ENCODE results near the gene ITIH3.

The ITIH3 gene

GRCh38 chr3:52845157-52845556 is 50.6 kb downstream of the ITIH3 start:
- no peak for TF ChIP-seq POLR2A (IDR thresholded peaks at IDR 0.05; ENCODE audit: low read length)
- no peak for TF ChIP-seq GATA1 (IDR thresholded peaks at IDR 0.05; ENCODE audit: low read depth, low read length)

GRCh38 chr3:52845691-52846431 is 51.3 kb downstream of the ITIH3 start:
- DNase-seq, result peak in 1 of 2 experiments; percentile 38
- TF ChIP-seq GATA1 (IDR thresholded peaks at IDR 0.05; ENCODE audit: low read depth, low read length) (no peak), POLR2A (IDR thresholded peaks at IDR 0.05; ENCODE audit: low read length) (no peak)

More at GRCh38 chr3:52845157-52845556, 50.6 kb downstream of the ITIH3 start:
- no peak for DNase-seq

- DNase-seq, result no peak
- no peak for TF ChIP-seq POLR2A (IDR thresholded peaks at IDR 0.05; ENCODE audit: low read length)
- TF ChIP-seq GATA1 (IDR thresholded peaks at IDR 0.05; ENCODE audit: low read depth, low read length), result no peak
These were observed 51.9 kb downstream of the ITIH3 start for GRCh38 chr3:52846432-52846965.

GRCh38 chr3:52847241-52847640 is 52.6 kb downstream of the ITIH3 start:
- DNase-seq, result no peak
- no peak for TF ChIP-seq GATA1 (IDR thresholded peaks at IDR 0.05; ENCODE audit: low read depth, low read length)
- TF ChIP-seq POLR2A (IDR thresholded peaks at IDR 0.05; ENCODE audit: low read length), result no peak

- no peak for TF ChIP-seq GATA1 (IDR thresholded peaks at IDR 0.05; ENCODE audit: low read depth, low read length)
- TF ChIP-seq POLR2A (IDR thresholded peaks at IDR 0.05; ENCODE audit: low read length), result no peak
- DNase-seq, result no peak
These were observed 53.1 kb downstream of the ITIH3 start for GRCh38 chr3:52847726-52848125.

GRCh38 chr3:52848617-52849016 is 54.0 kb downstream of the ITIH3 start:
- TF ChIP-seq GATA1 (IDR thresholded peaks at IDR 0.05; ENCODE audit: low read depth, low read length) (no peak), POLR2A (IDR thresholded peaks at IDR 0.05; ENCODE audit: low read length) (no peak)
- DNase-seq, result peak in 1 of 2 experiments; percentile 56

GRCh38 chr3:52849656-52850055 is 55.1 kb downstream of the ITIH3 start:
- no peak for DNase-seq
- TF ChIP-seq GATA1 (IDR thresholded peaks at IDR 0.05; ENCODE audit: low read depth, low read length), result no peak
- TF ChIP-seq POLR2A (IDR thresholded peaks at IDR 0.05; ENCODE audit: low read length), result no peak

DNA sequence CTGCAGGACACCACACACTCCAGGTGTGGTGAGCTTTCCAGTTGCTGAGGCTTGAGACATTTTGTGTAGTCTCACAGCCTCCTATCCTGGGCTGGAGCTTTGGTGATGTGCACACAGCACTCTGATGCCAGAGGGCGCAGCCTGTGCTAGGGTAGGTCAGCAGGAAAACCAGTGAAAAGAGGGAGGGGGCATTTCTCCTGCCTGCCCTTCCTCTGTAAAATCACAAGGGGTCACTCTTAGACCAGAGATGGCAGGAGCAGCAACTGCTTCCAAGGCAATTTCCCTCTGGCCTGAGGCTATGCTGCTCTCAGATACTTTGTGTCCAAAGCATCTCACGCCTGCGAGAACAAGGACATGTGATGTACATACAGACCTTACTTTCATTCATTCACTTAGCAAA is 56.8 kb downstream of the ITIH3 start:
- TF ChIP-seq GATA1 (IDR thresholded peaks at IDR 0.05; ENCODE audit: low read depth, low read length), result no peak
- no peak for TF ChIP-seq POLR2A (IDR thresholded peaks at IDR 0.05; ENCODE audit: low read length)
- DNase-seq, result peak; percentile 66 to 74

GRCh38 chr3:52852419-52852818 is 57.8 kb downstream of the ITIH3 start:
- no peak for DNase-seq
- TF ChIP-seq GATA1 (IDR thresholded peaks at IDR 0.05; ENCODE audit: low read depth, low read length) (no peak), POLR2A (IDR thresholded peaks at IDR 0.05; ENCODE audit: low read length) (no peak)

DNA sequence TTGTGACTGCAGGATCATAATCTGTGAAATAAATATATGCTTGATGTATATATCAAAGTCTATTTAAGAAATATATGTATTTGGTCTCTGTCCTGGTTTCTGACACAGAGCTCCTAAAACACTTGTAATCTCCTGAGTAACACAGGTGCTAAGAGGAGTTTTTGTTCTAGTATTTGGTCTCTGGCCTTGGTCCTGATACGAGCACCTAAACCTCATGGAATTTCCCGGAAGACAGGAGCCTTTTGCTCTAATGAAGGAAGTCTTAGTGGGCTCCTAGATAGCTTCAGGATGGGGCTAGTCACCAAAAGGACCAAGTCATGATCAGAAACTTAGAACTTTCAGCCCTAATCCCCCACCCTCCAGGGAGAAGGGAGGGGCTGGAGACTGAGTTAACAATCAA is 59.4 kb downstream of the ITIH3 start:
- TF ChIP-seq GATA1 (IDR thresholded peaks at IDR 0.05; ENCODE audit: low read depth, low read length), result no peak
- no peak for TF ChIP-seq POLR2A (IDR thresholded peaks at IDR 0.05; ENCODE audit: low read length)
- DNase-seq, result no peak

DNA sequence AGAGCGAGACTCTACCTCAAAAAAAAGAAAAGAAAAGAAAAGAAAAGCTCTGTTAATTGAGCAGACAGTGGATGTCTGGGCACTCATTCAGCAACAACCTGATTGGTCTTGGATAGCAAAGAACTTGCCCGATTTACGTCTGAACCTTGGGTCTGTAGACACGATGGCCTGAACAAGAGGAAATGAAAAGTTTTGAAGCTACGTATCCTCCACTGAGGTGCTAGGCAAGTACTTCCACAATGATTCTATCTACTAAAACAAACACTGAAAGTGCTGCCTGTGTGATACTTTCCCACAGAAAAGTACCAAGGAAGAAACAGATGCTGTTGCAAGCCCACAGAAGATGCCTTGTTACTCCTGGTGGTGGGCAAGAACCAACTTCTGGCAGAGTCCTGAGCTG is 62.1 kb downstream of the ITIH3 start:
- DNase-seq, result no peak
- no peak for TF ChIP-seq POLR2A (IDR thresholded peaks at IDR 0.05; ENCODE audit: low read length)
- TF ChIP-seq GATA1 (IDR thresholded peaks at IDR 0.05; ENCODE audit: low read depth, low read length), result no peak

DNA sequence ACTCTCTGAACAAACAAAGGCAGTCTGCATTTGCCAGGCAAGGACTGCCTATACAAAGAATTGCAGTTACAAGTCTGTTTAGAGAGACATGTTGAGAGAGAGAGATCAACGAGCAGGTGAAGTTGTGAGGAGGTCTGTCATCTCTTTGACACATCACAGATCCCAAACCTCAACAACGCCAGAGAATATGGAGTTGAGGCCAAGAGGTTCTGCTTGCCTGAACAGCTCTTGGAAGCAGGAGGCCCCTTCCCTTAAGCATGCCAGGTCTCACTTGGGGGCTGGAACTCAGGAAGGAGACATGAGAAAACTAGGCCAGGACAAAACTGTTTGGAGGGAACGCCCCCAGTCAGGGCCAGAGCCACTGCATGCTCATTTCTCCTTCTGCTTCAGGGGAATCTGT is 62.5 kb downstream of the ITIH3 start:
- TF ChIP-seq POLR2A (IDR thresholded peaks at IDR 0.05; ENCODE audit: low read length), result no peak
- TF ChIP-seq GATA1 (IDR thresholded peaks at IDR 0.05; ENCODE audit: low read depth, low read length), result no peak
- no peak for DNase-seq

DNA sequence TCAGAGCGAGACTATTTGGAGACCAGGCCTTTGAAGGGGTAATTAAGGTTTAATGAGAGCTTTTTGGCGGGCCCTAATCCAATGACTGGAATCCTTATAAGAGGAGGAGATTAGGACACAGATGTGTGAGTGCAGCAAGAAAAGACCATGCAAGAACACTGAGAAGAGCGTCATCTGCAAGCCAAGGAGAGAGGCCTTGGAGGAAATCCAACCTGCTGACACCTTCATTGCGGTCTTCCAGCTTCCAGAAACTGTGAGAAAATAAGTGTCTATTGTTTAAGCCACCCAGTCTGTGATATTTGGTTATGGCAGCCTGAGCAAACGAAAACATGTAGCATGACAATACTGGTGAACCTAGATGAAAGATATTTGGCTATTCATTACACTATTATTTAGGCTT is 63.3 kb downstream of the ITIH3 start:
- DNase-seq, result no peak

More for the DNA sequence above, 63.3 kb downstream of the ITIH3 start:
- TF ChIP-seq GATA1 (IDR thresholded peaks at IDR 0.05; ENCODE audit: low read depth, low read length) (no peak), POLR2A (IDR thresholded peaks at IDR 0.05; ENCODE audit: low read length) (no peak)

Measured in erythroblast (primary cell).